IPS-20b (cell line): ENCODE measurements around the gene TMEM52B.

ENCODE experiments used
- H3K27ac ChIP-seq: one replicate; pipeline ENCODE4 v1.5.1; 2013; ENCODE audit warnings: low read length
- H3K27me3 ChIP-seq: 2 replicates; pipeline ENCODE4 v1.6.1; 2013; ENCODE audit warnings: mild to moderate bottlenecking, low read length, inconsistent platforms; ENCODE audit not compliant: insufficient read depth
- H3K36me3 ChIP-seq: 2 replicates; pipeline ENCODE4 v1.6.1; 2013; ENCODE audit warnings: low read depth, mild to moderate bottlenecking, inconsistent platforms, low read length, moderate library complexity; ENCODE audit not compliant: insufficient read depth
- H3K4me1 ChIP-seq: 2 replicates; pipeline ENCODE4 v1.6.1; 2013; ENCODE audit warnings: mild to moderate bottlenecking, control low read depth, inconsistent platforms, low read length, moderate library complexity; ENCODE audit not compliant: insufficient read depth
- H3K4me3 ChIP-seq: 2 replicates; pipeline ENCODE4 v1.5.1; 2013; ENCODE audit warnings: mild to moderate bottlenecking, low read length, inconsistent platforms
- H3K9ac ChIP-seq: 2 replicates; pipeline ENCODE4 v1.6.1; 2013; ENCODE audit warnings: low read depth, mild to moderate bottlenecking, inconsistent platforms, low read length, moderate library complexity
- H3K9me3 ChIP-seq: 2 replicates; pipeline ENCODE4 v1.6.1; 2013; ENCODE audit warnings: mild to moderate bottlenecking, low read depth, low read length, inconsistent platforms; ENCODE audit not compliant: insufficient read depth

The TMEM52B gene

DNA sequence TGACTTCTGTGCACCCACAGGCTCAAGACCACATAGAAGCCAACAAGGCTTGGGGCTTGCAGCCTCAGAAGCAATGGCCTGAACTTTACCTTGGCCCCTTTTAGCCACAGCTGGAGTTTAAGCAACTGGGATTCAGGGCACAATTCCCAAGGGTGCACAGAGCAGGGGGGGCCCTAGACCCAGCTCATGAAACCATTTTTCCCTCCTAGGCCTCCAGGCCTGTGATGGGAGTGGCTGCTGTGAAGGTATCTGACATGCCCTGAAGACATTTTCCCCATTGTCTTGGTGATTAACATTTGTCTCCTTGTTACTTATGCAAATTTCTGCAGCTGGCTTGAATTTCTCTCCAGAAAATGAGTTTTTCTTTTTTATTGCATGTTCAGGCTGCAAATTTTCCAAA is 55.7 kb downstream of the TMEM52B start:
- H3K9ac ChIP-seq, result no peak overlapping the region
- no peaks in the 10 kb centered on the region for H3K4me1 ChIP-seq
- H3K27me3 ChIP-seq, result no peaks in the 10 kb centered on the region
- H3K27ac ChIP-seq, result no peak overlapping the region
- H3K4me3 ChIP-seq, result no peak overlapping the region
- H3K9me3 ChIP-seq, result peaks cover 25% of the 10 kb centered on the region
- H3K36me3 ChIP-seq, result no peaks in the 10 kb centered on the region

DNA sequence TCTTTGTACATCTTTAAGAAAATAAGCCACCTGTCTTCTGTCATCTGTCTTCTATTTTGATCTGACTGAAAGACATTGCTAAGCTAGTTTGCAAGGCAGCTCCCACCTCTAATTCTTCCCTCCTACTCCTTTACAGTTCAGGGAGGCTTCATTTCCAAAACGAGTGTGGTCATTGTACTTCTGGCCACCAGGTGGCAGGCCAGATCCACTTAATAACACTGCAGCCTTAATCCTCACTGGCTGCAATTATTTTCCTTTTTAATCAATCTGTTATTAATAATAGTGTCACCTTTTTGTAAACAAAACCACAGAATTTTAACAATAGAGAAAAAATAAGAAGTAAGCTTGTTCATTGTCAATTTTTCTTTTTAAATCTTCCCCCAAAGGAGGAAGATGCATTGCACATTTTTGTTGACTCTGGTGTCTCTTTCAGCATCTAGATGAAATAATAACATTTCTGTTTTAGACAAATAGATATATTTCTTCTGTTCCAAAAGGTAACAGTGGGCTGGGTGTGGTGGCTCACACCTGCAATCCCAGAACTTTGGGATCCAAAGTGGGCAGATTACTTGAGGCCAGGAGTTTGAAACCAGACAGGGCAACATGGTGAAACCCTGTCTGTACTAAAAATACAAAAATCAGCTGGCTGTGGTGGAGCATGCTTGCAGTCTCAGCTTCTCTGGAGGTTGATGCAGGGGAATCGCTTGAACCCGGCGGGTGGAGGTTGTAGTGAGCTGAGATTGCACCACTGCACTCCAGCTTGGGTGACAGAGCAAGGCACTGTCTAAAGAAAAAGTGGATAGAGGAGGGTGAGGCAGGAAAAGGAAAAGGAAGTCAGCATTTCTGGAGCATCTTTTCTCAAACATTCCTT is 57.2 kb downstream of the TMEM52B start:
- peaks cover 25% of the 10 kb centered on the region for H3K9me3 ChIP-seq

DNA sequence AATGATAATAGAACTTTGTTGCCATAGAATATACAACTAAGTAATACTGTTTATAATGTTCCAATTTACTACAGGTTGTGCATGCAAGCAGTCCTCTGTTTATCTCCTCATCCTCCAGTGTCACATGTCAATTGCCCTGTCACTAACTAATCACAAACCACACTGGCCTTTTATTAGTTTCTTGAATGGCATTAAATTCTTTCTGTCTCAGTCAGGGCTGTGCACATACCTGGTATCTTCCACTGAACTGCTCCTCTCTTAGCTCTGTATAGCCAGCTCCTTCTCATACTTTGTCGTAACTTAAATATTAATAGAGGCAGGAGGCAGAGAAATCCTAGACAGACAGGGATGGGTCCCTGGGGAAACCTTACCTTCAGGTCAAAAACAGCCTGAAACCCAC is 57.9 kb downstream of the TMEM52B start:
- H3K9me3 ChIP-seq, result peaks cover 25% of the 10 kb centered on the region
- H3K27me3 ChIP-seq, result no peaks in the 10 kb centered on the region
- H3K27ac ChIP-seq, result no peak overlapping the region

More for the DNA sequence above, 57.2 kb downstream of the TMEM52B start:
- H3K4me1 ChIP-seq, result no peaks in the 10 kb centered on the region
- H3K36me3 ChIP-seq, result no peaks in the 10 kb centered on the region
- H3K9ac ChIP-seq, result no peak overlapping the region
- H3K4me3 ChIP-seq, result no peak overlapping the region
- H3K27me3 ChIP-seq, result no peaks in the 10 kb centered on the region
- H3K27ac ChIP-seq, result no peak overlapping the region

DNA sequence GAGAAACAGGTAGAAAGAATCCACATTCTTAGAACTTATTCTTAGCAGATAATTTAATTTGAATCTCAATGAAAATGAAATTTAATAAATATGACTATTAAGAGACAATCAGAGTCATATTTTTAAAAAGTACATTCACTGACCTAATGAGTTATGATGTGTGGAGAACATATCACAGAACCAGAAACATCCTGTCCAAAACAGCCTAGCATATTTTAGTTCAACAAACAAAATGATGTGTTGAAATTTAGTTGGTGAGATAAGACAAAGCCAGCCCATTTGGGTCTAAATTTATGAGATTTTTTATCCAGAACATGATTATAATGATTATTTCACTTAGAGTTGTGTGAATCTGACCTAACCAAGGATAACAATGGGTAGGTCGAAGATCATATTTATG is 59.7 kb downstream of the TMEM52B start:
- no peak overlapping the region for H3K27ac ChIP-seq
- H3K4me3 ChIP-seq, result no peak overlapping the region
- H3K4me1 ChIP-seq, result peaks cover 7% of the 10 kb centered on the region; the same call in 1 of the 2 replicates
- H3K36me3 ChIP-seq, result no peaks in the 10 kb centered on the region
- no peaks in the 10 kb centered on the region for H3K27me3 ChIP-seq
- peaks cover 21% of the 10 kb centered on the region for H3K9me3 ChIP-seq
- H3K9ac ChIP-seq, result no peak overlapping the region

More for the DNA sequence above, 57.9 kb downstream of the TMEM52B start:
- Histone ChIP-seq H3K4me1 (peaks cover under 1% of the 10 kb centered on the region; the same call in 1 of the 2 replicates), H3K9ac (no peak overlapping the region), H3K36me3 (no peaks in the 10 kb centered on the region), H3K4me3 (no peak overlapping the region)

DNA sequence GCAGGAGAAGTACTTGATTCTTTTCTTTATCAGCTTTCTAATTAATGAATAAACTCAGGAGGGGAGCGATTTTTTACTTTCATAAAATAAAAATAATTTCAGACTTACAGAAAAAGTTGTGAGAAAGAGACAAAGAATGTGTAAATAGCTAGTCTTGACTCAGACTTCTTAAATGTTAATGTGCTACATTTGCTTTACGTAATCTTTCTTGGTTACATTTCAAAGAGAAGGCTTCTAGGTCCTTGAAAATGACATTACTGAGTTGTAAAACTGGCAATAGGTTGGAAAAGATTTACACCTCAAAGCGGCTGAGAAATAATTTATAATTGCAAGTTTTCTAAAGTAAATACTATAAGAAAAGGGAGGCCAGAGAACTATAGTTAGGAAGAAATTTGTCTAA is 62.5 kb downstream of the TMEM52B start:
- H3K9me3 ChIP-seq, result peaks cover 6% of the 10 kb centered on the region; the same call in 1 of the 2 replicates
- no peaks in the 10 kb centered on the region for H3K27me3 ChIP-seq
- peaks cover 7% of the 10 kb centered on the region; the same call in 1 of the 2 replicates for H3K4me1 ChIP-seq
- no peak overlapping the region for H3K9ac ChIP-seq
- H3K4me3 ChIP-seq, result no peak overlapping the region
- H3K36me3 ChIP-seq, result no peaks in the 10 kb centered on the region
- H3K27ac ChIP-seq, result no peak overlapping the region
